HepG2 (cell line): ENCODE data around the gene MAP3K4. TPM values are rescaled to one million over a fixed set of nuclear protein-coding genes. Genes with fewer than 3 reads are reported as not detected.

Experiments used
- ATAC-seq: fragments of 200-7000 bp; cut with Tn5 transposase; 3 replicates; pipeline ENCODE4 v1.9.1; 2020; ENCODE audit warnings: mild to moderate bottlenecking, moderate library complexity
- BruUV-seq: library from RNA; stranded (reverse); fragments of 400-500 nt; replicated peaks from 2 replicates; lab custom pipeline; 2021; lab: Mats Ljungman, UMichigan
- CTCF ChIA-PET: fragments of 300-600 bp; formaldehyde crosslinking; extraction: SDS; loops from one replicate; lab custom pipeline; 2021; ENCODE audit warnings: low total read pairs, inconsistent platforms, low intra/inter-chr PET ratio; lab: Yijun Ruan, JAX
- POLR2A ChIA-PET: fragments of 350-600 bp; sonication (Branson Sonifier 250); formaldehyde crosslinking; loops from one replicate; lab custom pipeline; 2020; ENCODE audit warnings: antibody characterized with exemption, inconsistent platforms; lab: Yijun Ruan, JAX
- DNase-seq: peaks from one replicate; pipeline ENCODE4 v3.0.0-alpha.2; 2015; ENCODE audit warnings: low spot score
- FAIRE-seq: peaks from 3 replicates; lab custom pipeline; 2011; peaks lifted over from hg19 to GRCh38; lab: Jason Lieb, UNC
- H2AFZ ChIP-seq: one replicate; pipeline ENCODE4 v1.6.1; 2011; ENCODE audit warnings: low read length, inconsistent platforms
- H3K27ac ChIP-seq: fragments of 300-600 bp; 3 replicates; pipeline ENCODE4 v1.8.0; 2011; ENCODE audit warnings: mixed run types, mild to moderate bottlenecking, mixed read lengths, low read length, inconsistent platforms; ENCODE audit not compliant: insufficient read depth; ENCODE audit errors: extremely low read length
- H3K27me3 ChIP-seq, 2 experiments: fragments of 200-600 bp in 1 of 2; 2 replicates in 1 of 2; 3 replicates in 1 of 2; pipeline versions ENCODE4 v1.6.0 to v1.8.0; 2011; ENCODE audit warnings: low read length in 2 of 2, mild to moderate bottlenecking in 2 of 2, moderate library complexity in 2 of 2, inconsistent platforms in 1 of 2; ENCODE audit not compliant: insufficient read depth in 2 of 2, control insufficient read depth in 1 of 2
- H3K36me3 ChIP-seq, 2 experiments: fragments of 200-600 bp in 1 of 2; replicated peaks in 1 of 2; 2 replicates in 1 of 2; 3 replicates in 1 of 2; pipeline versions ENCODE4 v1.5.1 to v1.8.0; 2011; ENCODE audit warnings: low read length in 2 of 2, inconsistent platforms in 1 of 2; ENCODE audit not compliant: insufficient read depth in 2 of 2, control insufficient read depth in 1 of 2
- H3K4me1 ChIP-seq: 2 replicates; pipeline ENCODE4 v1.5.1; 2012; ENCODE audit warnings: low read length, inconsistent platforms; ENCODE audit not compliant: insufficient read depth
- H3K4me2 ChIP-seq: 2 replicates; pipeline ENCODE4 v1.6.0; 2011; ENCODE audit warnings: low read depth, low read length, inconsistent platforms
- H3K4me3 ChIP-seq, 3 experiments: fragments of 200-600 bp in 1 of 3; sonication (generic), shearing (Covaris generic) in 1 of 3; replicated peaks in 1 of 3; 2 replicates each; pipeline ENCODE4 v1.5.1; 2011 to 2016; ENCODE audit warnings: low read length in 3 of 3, inconsistent platforms in 2 of 3, low read depth in 2 of 3, mild to moderate bottlenecking in 2 of 3, control low read depth in 1 of 3, mixed read lengths in 1 of 3; ENCODE audit not compliant: insufficient read depth in 1 of 3
- H3K79me2 ChIP-seq: one replicate; pipeline ENCODE4 v1.6.1; 2011; ENCODE audit warnings: low read length, inconsistent platforms; ENCODE audit not compliant: insufficient read depth
- H3K9ac ChIP-seq: 2 replicates; pipeline ENCODE4 v1.6.0; 2011; ENCODE audit warnings: mild to moderate bottlenecking, low read depth, low read length, inconsistent platforms; ENCODE audit not compliant: insufficient read depth
- H3K9me3 ChIP-seq: 2 replicates; pipeline ENCODE4 v1.5.1; 2012; ENCODE audit warnings: mild to moderate bottlenecking, low read length
- H4K20me1 ChIP-seq: 2 replicates; pipeline ENCODE4 v1.6.0; 2011; ENCODE audit warnings: inconsistent platforms, mild to moderate bottlenecking, low read length, moderate library complexity; ENCODE audit not compliant: insufficient read depth
- HNF4A ChIP-seq: sonication (generic); formaldehyde crosslinking; IDR thresholded peaks from 2 replicates; pipeline ENCODE4 v1.4.0; 2020; ENCODE audit warnings: missing genetic modification reagents
- JUND ChIP-seq: sonication (generic); formaldehyde crosslinking; IDR thresholded peaks from 2 replicates; pipeline ENCODE4 v1.8.0; 2022; ENCODE audit warnings: mild to moderate bottlenecking, missing genetic modification reagents
- RNF219 ChIP-seq: sonication (generic); formaldehyde crosslinking; IDR thresholded peaks from 2 replicates; pipeline ENCODE4 v1.5.0; 2020; ENCODE audit warnings: mild to moderate bottlenecking, missing genetic modification reagents
- YEATS2 ChIP-seq: sonication (generic); formaldehyde crosslinking; IDR thresholded peaks from 2 replicates; pipeline ENCODE4 v1.4.0; 2020; ENCODE audit warnings: missing genetic modification reagents, borderline replicate concordance
- YEATS4 ChIP-seq: sonication (generic); formaldehyde crosslinking; IDR thresholded peaks from 2 replicates; pipeline ENCODE4 v1.4.0; 2020; ENCODE audit warnings: missing genetic modification reagents, borderline replicate concordance
- ZMAT3 ChIP-seq: sonication (generic); formaldehyde crosslinking; conservative IDR thresholded peaks from 2 replicates; pipeline ENCODE4 v1.7.0; 2021; ENCODE audit warnings: missing genetic modification reagents
- ZNF235 ChIP-seq: sonication (generic); formaldehyde crosslinking; IDR thresholded peaks from 2 replicates; pipeline ENCODE4 v1.8.1; 2023; ENCODE audit warnings: mild to moderate bottlenecking, missing genetic modification reagents, borderline replicate concordance
- ZNF317 ChIP-seq: sonication (generic); formaldehyde crosslinking; IDR thresholded peaks from 2 replicates; pipeline ENCODE4 v1.5.0; 2020; ENCODE audit warnings: mild to moderate bottlenecking, missing genetic modification reagents
- ZNF367 ChIP-seq: sonication (generic); formaldehyde crosslinking; IDR thresholded peaks from 2 replicates; pipeline ENCODE4 v1.4.0; 2020; ENCODE audit warnings: missing genetic modification reagents, borderline replicate concordance
- ZNF558 ChIP-seq: sonication (generic); formaldehyde crosslinking; IDR thresholded peaks from 2 replicates; pipeline ENCODE4 v1.9.0; 2022; ENCODE audit warnings: mild to moderate bottlenecking, missing genetic modification reagents, borderline replicate concordance
- ZNF614 ChIP-seq: IDR thresholded peaks from 2 replicates; pipeline ENCODE4 v1.6.1; 2018; ENCODE audit warnings: missing biosample characterization, missing genetic modification reagents, inconsistent platforms, borderline replicate concordance
- WGBS: methylation state at CpG from one replicate; pipeline ENCODE4 v1.1.6; 2017; ENCODE audit warnings: low lambda C conversion rate; 5-methylcytosine and 5-hydroxymethylcytosine counted together
- in situ Hi-C: cut with HindIII; loops from 2 replicates; pipeline ENCODE4 v1.10.0; 2017; ENCODE audit warnings: low pct_unique_long_range_greater_than_20kb; ENCODE audit not compliant: extremely low pct_ligation_motif_present
- intact Hi-C: fragments of 100-400 bp; cut with micrococcal nuclease; formaldehyde crosslinking; loops from one replicate; pipeline ENCODE4 v1.10.0; 2022; ENCODE audit not compliant: unreplicated experiment
- polyA plus RNA-seq, 8 experiments: library from polyadenylated mRNA; depleted of rRNA in 3 of 8; stranded (reverse) in 7 of 8; unstranded in 1 of 8; fragments of >200 nt; fragmentation: Illumina TruSeq in 4 of 8; extraction: Trizol in 4 of 8; gene quantifications; 2 replicates each; pipeline versions ENCODE4 v1.2.1 to v1.2.3, GENCODE V29; 2011 to 2016; ENCODE audit warnings: low read depth in 4 of 8, missing spikeins in 1 of 8, mixed read lengths in 1 of 8; ENCODE audit not compliant: insufficient read depth in 1 of 8
- total RNA-seq, 5 experiments: library from RNA; depleted of rRNA; stranded (reverse); fragments of >200 nt; fragmentation: Illumina TruSeq; extraction: Trizol; gene quantifications; 2 replicates each; pipeline ENCODE4 v1.2.3, GENCODE V29; 2016; ENCODE audit warnings: low read depth in 1 of 5

MAP3K4 gene
- total and polyA plus RNA-seq, 2 of the 13 experiments (the other 11 are each of a cell fraction or from before 2014, with no cell fraction given) = 12.9 to 33.6 TPM

GRCh38 chr6:161021998-161022743, 30.6 kb downstream of the MAP3K4 start:
- TF ChIP-seq YEATS4 (CRISPR knock-in tag) = no peak
- TF ChIP-seq ZNF235 (CRISPR knock-in tag) = no peak
- peak; percentile 59; the same call in 1 of the 2 replicates for TF ChIP-seq HNF4A (CRISPR knock-in tag)
- H3K36me3 ChIP-seq = no peaks in the 10 kb centered on the region; a peak in 1 of 5 replicates
- no peaks in the 10 kb centered on the region for H3K27me3 ChIP-seq
- no peaks in the 10 kb centered on the region for H4K20me1 ChIP-seq
- no peak overlapping the region for H3K4me2 ChIP-seq
- peaks cover 12% of the 10 kb centered on the region for H3K4me1 ChIP-seq
- H3K27ac ChIP-seq = no peak overlapping the region
- in situ Hi-C loops = no loop called here
- intact Hi-C loops = no loop called here
- ChIA-PET POLR2A (no interaction called here), CTCF (no interaction called here)
- H3K9me3 ChIP-seq = no peaks in the 10 kb centered on the region
- H3K4me3 ChIP-seq = no peak overlapping the region
- 95% methylated on average over 8 of the region's 8 CpGs for WGBS
- FAIRE-seq = peak; percentile 12
- H3K79me2 ChIP-seq = peaks cover 27% of the 10 kb centered on the region
- no peak overlapping the region for H2AFZ ChIP-seq
- H3K9ac ChIP-seq = no peak overlapping the region
- DNase-seq = peak; percentile 13
- TSS peak; percentile 15 for BruUV-seq
- peak; percentile 74 for ATAC-seq

- no peak for TF ChIP-seq ZNF367
- no peak for TF ChIP-seq YEATS2 (CRISPR knock-in tag)
- TF ChIP-seq ZNF558 (CRISPR knock-in tag) = no peak
- no peak for TF ChIP-seq ZNF614 (CRISPR knock-in tag)
- TF ChIP-seq ZNF317 (CRISPR knock-in tag) = no peak
- TF ChIP-seq RNF219 (CRISPR knock-in tag) = no peak
- TF ChIP-seq ZMAT3 (CRISPR knock-in tag) = no peak
- no peak for TF ChIP-seq JUND (CRISPR knock-in tag)
- no peak overlapping the region for H2AFZ ChIP-seq
- intact Hi-C loops = no loop called here
- POLR2A ChIA-PET = no interaction called here
- no peak for DNase-seq
- no peak overlapping the region for H3K9ac ChIP-seq
- FAIRE-seq = no peak
- no peak for ATAC-seq
- H3K9me3 ChIP-seq = no peaks in the 10 kb centered on the region
- in situ Hi-C loops = no loop called here
- no TSS peak for BruUV-seq
- peaks cover 12% of the 10 kb centered on the region for H3K4me1 ChIP-seq
- no peak overlapping the region for H3K4me3 ChIP-seq
- H3K27ac ChIP-seq = no peak overlapping the region
- no peaks in the 10 kb centered on the region; a peak in 1 of 5 replicates for H3K36me3 ChIP-seq
- H4K20me1 ChIP-seq = no peaks in the 10 kb centered on the region
- CTCF ChIA-PET = no interaction called here
- no peak overlapping the region for H3K4me2 ChIP-seq
- 97% methylated on average over 2 of the region's 2 CpGs for WGBS
- H3K79me2 ChIP-seq = peaks cover 19% of the 10 kb centered on the region
- H3K27me3 ChIP-seq = no peaks in the 10 kb centered on the region
Observed at GRCh38 chr6:161023316-161023715, 31.7 kb downstream of the MAP3K4 start.
